HFFc6 (cell line): ENCODE results near the gene CHAT. TPM values are rescaled to one million over a fixed set of nuclear protein-coding genes. Genes with fewer than 3 reads are reported as not detected.

Source experiments
- DNase-seq: peaks from one replicate; pipeline ENCODE4 v3.0.0-alpha.2; 2018
- H3K27ac Mint-ChIP-seq: 2 replicates; pipeline ENCODE4 v1.8.0; 2020; ENCODE audit warnings: mild to moderate bottlenecking, mixed read lengths
- H3K27me3 Mint-ChIP-seq: 2 replicates; pipeline ENCODE4 v1.8.0; 2021; ENCODE audit warnings: mild to moderate bottlenecking, moderate library complexity, mixed read lengths; ENCODE audit not compliant: insufficient read depth
- H3K36me3 Mint-ChIP-seq: 2 replicates; pipeline ENCODE4 v1.8.0; 2021; ENCODE audit warnings: low read depth, mixed read lengths
- H3K4me1 Mint-ChIP-seq: 2 replicates; pipeline ENCODE4 v1.8.0; 2020; ENCODE audit warnings: low read depth, mixed read lengths
- H3K4me3 Mint-ChIP-seq: 2 replicates; pipeline ENCODE4 v1.8.0; 2020; ENCODE audit warnings: mild to moderate bottlenecking, moderate library complexity, mixed read lengths
- H3K9me3 Mint-ChIP-seq: 2 replicates; pipeline ENCODE4 v1.8.0; 2020; ENCODE audit warnings: mild to moderate bottlenecking, mixed read lengths
- CTCF ChIP-seq: fragments of 200-600 bp; sonication (generic); IDR thresholded peaks from 2 replicates; pipeline ENCODE4 v1.5.0; 2021; ENCODE audit warnings: antibody characterized with exemption, mild to moderate bottlenecking
- total RNA-seq, 6 experiments: library from RNA; stranded (reverse); fragmentation: NEBNext Ultra II Directional; extraction: Animal tissue kit (Norgen Biotek cat#: 25700); gene quantifications; 2 replicates in 1 of 6; 3 replicates in 5 of 6; pipeline ENCODE4 v1.2.3, GENCODE V29; 2021

Gene CHAT
- total RNA-seq, 6 experiments from 2014 or later = not detected

GRCh38 chr10:49593998-49594397, 19.8 kb upstream of the CHAT start:
- TF ChIP-seq CTCF = no peak
- peaks cover 57% of the 10 kb centered on the region for H3K4me1 Mint-ChIP-seq

GRCh38 chr10:49594594-49594993, 19.2 kb upstream of the CHAT start:
- no peaks in the 10 kb centered on the region for H3K9me3 Mint-ChIP-seq
- peak; percentile 95 for TF ChIP-seq CTCF
- peak; percentile 66 for DNase-seq
- peaks cover 63% of the 10 kb centered on the region for H3K4me1 Mint-ChIP-seq
- no peaks in the 10 kb centered on the region for H3K36me3 Mint-ChIP-seq
- no peak overlapping the region for H3K27ac Mint-ChIP-seq
- peak overlapping the region; percentile 10; the same call in 1 of the 2 replicates for H3K4me3 Mint-ChIP-seq
- peaks cover 3% of the 10 kb centered on the region for H3K27me3 Mint-ChIP-seq

More at GRCh38 chr10:49593998-49594397, 19.8 kb upstream of the CHAT start:
- no peak overlapping the region for H3K27ac Mint-ChIP-seq
- no peaks in the 10 kb centered on the region for H3K9me3 Mint-ChIP-seq
- H3K4me3 Mint-ChIP-seq = no peak overlapping the region
- H3K27me3 Mint-ChIP-seq = peaks cover 3% of the 10 kb centered on the region
- H3K36me3 Mint-ChIP-seq = no peaks in the 10 kb centered on the region
- no peak for DNase-seq

GRCh38 chr10:49595003-49595712, 18.7 kb upstream of the CHAT start:
- H3K27me3 Mint-ChIP-seq = peaks cover 3% of the 10 kb centered on the region
- no peak for DNase-seq
- no peak overlapping the region for H3K4me3 Mint-ChIP-seq
- H3K4me1 Mint-ChIP-seq = peaks cover 68% of the 10 kb centered on the region
- H3K9me3 Mint-ChIP-seq = no peaks in the 10 kb centered on the region
- H3K36me3 Mint-ChIP-seq = no peaks in the 10 kb centered on the region
- H3K27ac Mint-ChIP-seq = no peak overlapping the region; the same call in 1 of the 2 replicates
- TF ChIP-seq CTCF = no peak

- Mint-ChIP-seq H3K36me3 (no peaks in the 10 kb centered on the region), H3K27ac (peak overlapping the region; percentile 41; the same call in 1 of the 2 replicates), H3K4me1 (peaks cover 76% of the 10 kb centered on the region), H3K27me3 (peaks cover 3% of the 10 kb centered on the region), H3K4me3 (no peak overlapping the region), H3K9me3 (no peaks in the 10 kb centered on the region)
- DNase-seq = no peak
- no peak for TF ChIP-seq CTCF
Observed at GRCh38 chr10:49595713-49596492, 17.9 kb upstream of the CHAT start.

- no peak for DNase-seq
- H3K9me3 Mint-ChIP-seq = no peaks in the 10 kb centered on the region
- no peak overlapping the region for H3K4me3 Mint-ChIP-seq
- no peak overlapping the region for H3K27ac Mint-ChIP-seq
- no peaks in the 10 kb centered on the region for H3K36me3 Mint-ChIP-seq
- peaks cover 81% of the 10 kb centered on the region for H3K4me1 Mint-ChIP-seq
- TF ChIP-seq CTCF = no peak
- peaks cover 1% of the 10 kb centered on the region for H3K27me3 Mint-ChIP-seq
Observed at GRCh38 chr10:49596493-49596809, 17.4 kb upstream of the CHAT start.
